LHCN-M2 (cell line): Measurements from ENCODE around the gene SSH2. TPM values are rescaled to one million over a fixed set of nuclear protein-coding genes. Genes with fewer than 3 reads are reported as not detected.
"Not testable (repeated sequence)": the region's sequence is repeated elsewhere in the genome, so short reads cannot be mapped to it uniquely, and the experiment has no call there.

Experiments
- DNase-seq: peaks from one replicate; pipeline ENCODE4 v3.0.0-alpha.2; 2012; ENCODE audit warnings: low read depth
- total RNA-seq: library from RNA; depleted of rRNA; stranded (reverse); fragments of >200 nt; gene quantifications from 2 replicates; pipeline ENCODE4 v1.2.3, GENCODE V29; 2014

SSH2 gene
- total RNA-seq, 1 experiment from 2014 or later: 16.5 TPM

GRCh38 chr17:29881256-29881655, 48.8 kb downstream of the SSH2 start:
- DNase-seq: no peak

DNA sequence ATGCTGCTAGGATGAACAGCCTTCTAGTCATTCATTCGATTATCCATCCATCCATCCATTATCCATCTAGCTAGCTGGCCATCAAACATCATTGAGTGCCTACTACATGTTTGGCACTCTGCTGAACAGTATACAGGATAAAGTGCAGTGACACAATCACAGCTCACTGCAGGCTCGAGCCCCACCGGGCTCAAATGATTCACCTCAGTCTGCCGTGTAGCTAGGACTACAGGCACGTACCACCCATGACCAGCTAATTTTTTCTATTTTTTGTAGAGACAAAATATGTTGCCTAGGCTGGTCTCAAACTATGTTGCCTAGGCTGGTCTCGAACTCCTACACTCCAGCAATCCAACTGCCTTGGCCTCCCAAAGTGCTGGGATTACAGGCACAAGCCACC, 50.0 kb downstream of the SSH2 start:
- no peak for DNase-seq

GRCh38 chr17:29874931-29875596, 55.0 kb downstream of the SSH2 start:
- DNase-seq: no peak

- DNase-seq: not testable (repeated sequence)
Observed at GRCh38 chr17:29874358-29874757, 55.7 kb downstream of the SSH2 start.

- DNase-seq: no peak
Observed at GRCh38 chr17:29873476-29873875, 56.6 kb downstream of the SSH2 start.

DNA sequence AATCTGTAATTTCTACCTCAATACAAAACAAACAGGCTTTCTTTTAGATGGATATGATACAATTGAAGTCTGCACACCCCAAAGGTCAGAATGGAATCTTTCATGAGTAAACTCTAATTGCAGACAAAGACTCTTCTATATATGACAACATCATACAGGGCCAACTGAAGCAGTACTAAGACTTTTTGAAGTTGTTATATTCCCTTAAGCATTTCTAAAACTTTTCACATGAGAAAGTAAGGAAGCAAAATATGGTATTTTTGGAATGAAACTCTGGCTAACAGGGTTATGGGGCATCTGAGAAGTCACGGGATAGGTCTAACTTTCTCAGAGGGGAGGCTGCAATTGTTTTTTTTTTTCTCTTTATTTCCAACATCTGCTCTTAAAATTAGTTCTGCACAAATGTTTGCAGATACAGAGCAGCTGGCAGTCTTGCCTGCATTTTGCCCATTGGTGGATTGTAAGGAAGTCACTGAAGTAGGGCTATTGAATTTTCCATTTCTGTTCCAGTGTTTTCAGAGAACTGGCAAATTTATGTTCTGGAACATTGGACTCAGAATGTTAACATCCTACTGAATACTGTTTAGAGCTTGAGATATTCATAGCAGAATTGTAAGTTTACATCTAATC, 59.1 kb downstream of the SSH2 start:
- DNase-seq: peak; percentile 22

DNA sequence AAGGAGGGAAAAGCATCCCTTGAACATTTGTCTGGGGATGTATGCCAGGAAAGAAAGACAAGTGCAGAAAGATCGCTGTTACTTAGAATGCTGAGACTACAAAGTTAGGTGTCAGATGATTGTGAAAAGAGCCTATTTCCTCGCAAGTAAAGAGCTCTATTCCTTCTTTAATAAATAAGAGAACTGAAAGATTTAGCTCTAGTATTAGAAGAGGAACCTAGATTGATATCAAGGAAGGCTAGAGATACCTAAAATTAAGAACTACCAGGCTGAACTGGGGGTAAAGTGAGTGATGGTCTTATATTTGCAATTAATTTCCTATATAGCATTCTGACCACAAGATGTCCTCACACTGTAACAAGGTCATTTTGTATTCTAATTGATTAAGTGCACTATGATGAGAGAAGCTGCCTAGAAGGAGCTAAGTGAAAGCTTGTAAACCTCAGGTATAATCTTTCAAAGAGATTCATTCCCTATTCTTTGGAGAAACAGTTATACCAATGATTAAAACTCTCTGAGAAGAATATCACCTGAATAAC, 62.3 kb downstream of the SSH2 start:
- DNase-seq: no peak

DNA sequence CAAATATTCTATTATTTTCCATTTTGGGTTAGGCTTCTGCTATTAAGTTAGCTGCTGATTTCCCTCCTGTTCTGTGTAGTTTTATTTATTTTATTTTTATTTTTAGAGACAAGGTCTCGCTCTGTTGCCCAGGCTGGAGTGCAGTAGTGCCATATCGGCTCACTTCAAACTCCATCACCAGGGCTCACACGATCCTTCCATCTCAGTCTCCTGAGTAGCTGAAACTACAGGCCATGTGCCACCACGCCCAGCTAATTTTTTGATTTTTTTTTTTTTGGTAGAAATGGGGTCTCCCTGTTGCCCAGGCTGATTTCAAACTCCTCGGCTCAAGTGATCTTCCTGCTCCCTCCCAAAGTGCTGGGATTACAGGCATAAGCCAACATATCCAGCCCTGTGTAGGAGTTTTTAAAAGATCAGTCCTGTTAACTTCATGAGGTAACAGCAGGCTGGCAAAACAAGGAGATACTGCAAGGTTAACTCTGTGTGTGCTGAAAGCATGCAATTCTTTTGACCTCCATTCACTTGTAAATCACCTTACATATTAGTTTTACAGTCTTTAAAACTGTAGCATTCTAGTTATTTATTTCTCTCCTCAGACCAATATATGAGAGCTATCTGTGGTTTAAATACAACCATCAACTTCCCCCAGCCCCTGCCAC, 63.2 kb downstream of the SSH2 start:
- no peak for DNase-seq

DNA sequence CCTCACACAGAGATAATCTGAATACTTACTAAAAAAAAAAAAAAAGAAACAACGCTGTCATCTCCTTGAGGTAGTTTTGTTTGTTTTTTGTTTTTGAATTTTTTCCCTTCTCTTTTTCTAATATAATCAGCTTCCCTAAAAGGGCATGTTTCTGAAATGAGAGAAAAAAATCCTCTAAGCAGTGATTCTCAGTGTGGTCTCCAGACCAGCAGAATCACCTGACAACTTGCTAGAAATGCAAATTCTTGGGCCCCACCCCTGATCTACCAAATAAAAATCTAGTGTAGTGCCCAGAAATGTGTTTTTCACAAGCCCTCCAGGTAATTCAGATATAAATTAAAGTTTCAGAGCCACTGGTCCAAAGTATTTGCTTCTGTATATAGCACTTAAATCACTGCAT, 65.4 kb downstream of the SSH2 start:
- DNase-seq: no peak

GRCh38 chr17:29864123-29864522, 65.9 kb downstream of the SSH2 start:
- DNase-seq: not testable (repeated sequence)

GRCh38 chr17:29862951-29863350, 67.1 kb downstream of the SSH2 start:
- DNase-seq: no peak

GRCh38 chr17:29862127-29862526, 67.9 kb downstream of the SSH2 start:
- DNase-seq: no peak

- not testable (repeated sequence) for DNase-seq
Observed at GRCh38 chr17:29859445-29859844, 70.6 kb downstream of the SSH2 start.

GRCh38 chr17:29857823-29858222, 72.2 kb downstream of the SSH2 start:
- no peak for DNase-seq

- not testable (repeated sequence) for DNase-seq
Observed at GRCh38 chr17:29857105-29857504, 72.9 kb downstream of the SSH2 start.

DNA sequence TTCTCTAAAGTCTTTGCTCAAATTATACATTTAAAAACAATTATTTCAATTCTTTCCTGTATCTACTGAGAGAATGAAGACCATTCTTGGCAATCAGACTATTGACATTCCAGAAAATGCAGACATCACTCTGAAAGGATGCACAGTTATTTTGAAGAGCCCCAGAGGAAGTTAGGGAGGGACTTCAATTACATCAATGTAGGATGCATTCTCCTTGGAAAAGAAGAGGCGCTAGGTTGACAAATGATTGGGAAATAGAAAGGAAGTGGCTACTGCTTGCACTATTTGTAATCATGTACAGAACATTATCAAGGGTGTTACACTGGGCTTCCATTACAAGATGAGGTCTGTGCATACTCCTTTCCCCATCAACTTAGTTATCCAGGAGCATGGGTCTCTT, 74.3 kb downstream of the SSH2 start:
- DNase-seq: peak; percentile 30

- DNase-seq: no peak
Observed at GRCh38 chr17:29848737-29849136, 81.3 kb downstream of the SSH2 start.

GRCh38 chr17:29847527-29848400, 82.3 kb downstream of the SSH2 start:
- no peak for DNase-seq

DNA sequence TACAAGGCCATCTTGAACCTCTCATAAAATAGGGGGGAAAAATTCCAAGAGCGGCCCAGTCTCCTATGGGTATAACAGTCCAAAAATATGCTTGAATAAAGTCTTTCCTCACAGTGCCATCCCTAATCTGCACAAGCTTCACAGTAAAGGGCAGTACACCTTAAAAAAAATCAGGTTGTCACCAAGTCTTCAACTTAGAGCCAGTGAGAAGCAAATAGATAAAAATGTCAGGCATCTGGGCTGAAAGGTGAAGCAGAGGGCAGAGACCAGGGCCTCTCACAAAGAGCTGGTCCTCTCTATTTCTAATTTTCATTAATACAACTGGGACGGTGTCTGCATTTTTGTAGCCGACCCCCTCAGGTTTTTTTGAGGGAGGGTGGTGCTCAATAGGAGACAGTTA, 82.9 kb downstream of the SSH2 start:
- DNase-seq: no peak

DNA sequence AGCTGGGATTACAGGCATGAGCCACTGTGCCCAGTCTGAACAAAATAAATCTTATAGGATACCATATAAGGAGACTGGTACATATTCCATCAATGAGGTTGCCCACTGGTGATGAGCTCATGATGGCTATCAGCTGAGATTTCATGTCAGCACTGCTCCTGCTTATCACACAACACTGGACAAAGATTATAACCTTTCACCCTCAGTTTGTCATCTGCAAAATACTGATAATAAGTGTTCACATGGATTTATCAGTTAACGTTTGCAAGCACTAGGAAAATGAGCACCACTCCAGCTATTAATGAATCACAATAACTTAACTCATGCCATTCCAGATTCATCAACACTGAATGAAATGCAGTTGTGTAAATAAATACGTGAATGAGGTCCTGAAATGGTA, 83.7 kb downstream of the SSH2 start:
- no peak for DNase-seq

GRCh38 chr17:29844339-29845048, 85.5 kb downstream of the SSH2 start:
- no peak for DNase-seq
